ENCODE results near the gene RNF126.

DNA sequence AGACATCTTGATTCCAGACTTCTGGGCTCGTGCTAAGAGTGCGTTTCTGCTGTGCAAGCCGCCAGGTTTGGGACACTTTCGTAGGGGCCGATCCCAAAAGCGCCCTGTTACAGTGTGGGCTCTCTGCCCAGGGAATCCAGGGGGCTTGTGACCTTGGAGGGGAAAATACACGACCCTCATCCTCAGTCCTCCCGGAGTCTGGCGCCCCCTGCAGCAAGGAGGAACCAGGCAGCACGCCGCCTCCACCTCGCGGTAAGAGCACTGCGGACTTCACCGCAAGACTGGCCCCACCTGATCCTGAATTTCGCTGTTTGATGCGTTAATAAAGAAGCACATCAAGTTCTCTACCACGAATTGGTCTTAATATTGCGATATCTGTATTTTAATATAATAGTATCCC, 34.8 kb downstream of the RNF126 start:
- TF ChIP-seq CTCF (IDR thresholded peaks at IDR 0.05), result peak; percentile 68; the same call in 1 of the 2 replicates
- no peak for TF ChIP-seq POLR2AphosphoS5 (IDR thresholded peaks at IDR 0.05; ENCODE audit: low read depth, low read length)
- TF ChIP-seq, protein P1, sequence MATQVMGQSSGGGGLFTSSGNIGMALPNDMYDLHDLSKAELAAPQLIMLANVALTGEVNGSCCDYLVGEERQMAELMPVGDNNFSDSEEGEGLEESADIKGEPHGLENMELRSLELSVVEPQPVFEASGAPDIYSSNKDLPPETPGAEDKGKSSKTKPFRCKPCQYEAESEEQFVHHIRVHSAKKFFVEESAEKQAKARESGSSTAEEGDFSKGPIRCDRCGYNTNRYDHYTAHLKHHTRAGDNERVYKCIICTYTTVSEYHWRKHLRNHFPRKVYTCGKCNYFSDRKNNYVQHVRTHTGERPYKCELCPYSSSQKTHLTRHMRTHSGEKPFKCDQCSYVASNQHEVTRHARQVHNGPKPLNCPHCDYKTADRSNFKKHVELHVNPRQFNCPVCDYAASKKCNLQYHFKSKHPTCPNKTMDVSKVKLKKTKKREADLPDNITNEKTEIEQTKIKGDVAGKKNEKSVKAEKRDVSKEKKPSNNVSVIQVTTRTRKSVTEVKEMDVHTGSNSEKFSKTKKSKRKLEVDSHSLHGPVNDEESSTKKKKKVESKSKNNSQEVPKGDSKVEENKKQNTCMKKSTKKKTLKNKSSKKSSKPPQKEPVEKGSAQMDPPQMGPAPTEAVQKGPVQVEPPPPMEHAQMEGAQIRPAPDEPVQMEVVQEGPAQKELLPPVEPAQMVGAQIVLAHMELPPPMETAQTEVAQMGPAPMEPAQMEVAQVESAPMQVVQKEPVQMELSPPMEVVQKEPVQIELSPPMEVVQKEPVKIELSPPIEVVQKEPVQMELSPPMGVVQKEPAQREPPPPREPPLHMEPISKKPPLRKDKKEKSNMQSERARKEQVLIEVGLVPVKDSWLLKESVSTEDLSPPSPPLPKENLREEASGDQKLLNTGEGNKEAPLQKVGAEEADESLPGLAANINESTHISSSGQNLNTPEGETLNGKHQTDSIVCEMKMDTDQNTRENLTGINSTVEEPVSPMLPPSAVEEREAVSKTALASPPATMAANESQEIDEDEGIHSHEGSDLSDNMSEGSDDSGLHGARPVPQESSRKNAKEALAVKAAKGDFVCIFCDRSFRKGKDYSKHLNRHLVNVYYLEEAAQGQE (IDR thresholded peaks at IDR 0.05; ENCODE audit: insufficient read depth in 1 of 2, low read depth in 2 of 2, low read length in 1 of 2), result no peak

Data from Panc1 (cell line).